Measurements from ENCODE around the gene EPHB1.

Gene EPHB1

GRCh38 chr3:135190658-135191057 lies 395.6 kb downstream of the EPHB1 start:
- TF ChIP-seq CTCF (IDR thresholded peaks at IDR 0.05; ENCODE audit: borderline replicate concordance, insufficient read depth, low read depth, low read length), result no peak
- no peak overlapping the region for H3K4me3 ChIP-seq (ENCODE audit: low read depth, low read length)

GRCh38 chr3:135191708-135192107 lies 396.6 kb downstream of the EPHB1 start:
- TF ChIP-seq CTCF (IDR thresholded peaks at IDR 0.05; ENCODE audit: borderline replicate concordance, insufficient read depth, low read depth, low read length), result no peak
- H3K4me3 ChIP-seq (ENCODE audit: low read depth, low read length), result no peak overlapping the region

GRCh38 chr3:135192929-135193328 lies 397.9 kb downstream of the EPHB1 start:
- TF ChIP-seq CTCF (IDR thresholded peaks at IDR 0.05; ENCODE audit: borderline replicate concordance, insufficient read depth, low read depth, low read length), result no peak
- H3K4me3 ChIP-seq (ENCODE audit: low read depth, low read length), result no peak overlapping the region

- H3K4me3 ChIP-seq (ENCODE audit: low read depth, low read length), result no peak overlapping the region
- no peak for TF ChIP-seq CTCF (IDR thresholded peaks at IDR 0.05; ENCODE audit: borderline replicate concordance, insufficient read depth, low read depth, low read length)
Observed at GRCh38 chr3:135197246-135197645, 402.2 kb downstream of the EPHB1 start.

- no peak for TF ChIP-seq CTCF (IDR thresholded peaks at IDR 0.05; ENCODE audit: borderline replicate concordance, insufficient read depth, low read depth, low read length)
- no peak overlapping the region for H3K4me3 ChIP-seq (ENCODE audit: low read depth, low read length)
Observed at GRCh38 chr3:135197856-135198255, 402.8 kb downstream of the EPHB1 start.

- H3K4me3 ChIP-seq (ENCODE audit: low read depth, low read length), result no peak overlapping the region
- no peak for TF ChIP-seq CTCF (IDR thresholded peaks at IDR 0.05; ENCODE audit: borderline replicate concordance, insufficient read depth, low read depth, low read length)
Observed at GRCh38 chr3:135199137-135199536, 404.1 kb downstream of the EPHB1 start.

GRCh38 chr3:135203026-135203425 lies 408.0 kb downstream of the EPHB1 start:
- H3K4me3 ChIP-seq (ENCODE audit: low read depth, low read length), result no peak overlapping the region
- TF ChIP-seq CTCF (IDR thresholded peaks at IDR 0.05; ENCODE audit: borderline replicate concordance, insufficient read depth, low read depth, low read length), result no peak
